AG20443 (cell line): ENCODE measurements around the gene ZNF106.

Experiments used
- DNase-seq: peaks from one replicate; pipeline ENCODE4 v3.0.0; 2012; ENCODE audit warnings: low spot score, mixed read lengths

ZNF106 gene

GRCh38 chr15:42405863-42406482 is 85.0 kb downstream of the ZNF106 start:
- no peak for DNase-seq

GRCh38 chr15:42404461-42405235 is 86.3 kb downstream of the ZNF106 start:
- DNase-seq, result no peak

GRCh38 chr15:42403389-42403788 is 87.6 kb downstream of the ZNF106 start:
- no peak for DNase-seq

- no peak for DNase-seq
Measured at GRCh38 chr15:42402455-42403205, 88.3 kb downstream of the ZNF106 start.

GRCh38 chr15:42401544-42402454 is 89.1 kb downstream of the ZNF106 start:
- DNase-seq, result peak; percentile 4

GRCh38 chr15:42395838-42396237 is 95.1 kb downstream of the ZNF106 start:
- peak; percentile 4 for DNase-seq

- DNase-seq, result peak; percentile 7
Measured at GRCh38 chr15:42394106-42394505, 96.8 kb downstream of the ZNF106 start.

GRCh38 chr15:42392309-42393024 is 98.5 kb downstream of the ZNF106 start:
- DNase-seq, result peak; percentile 16

GRCh38 chr15:42387603-42388002 is 103.3 kb downstream of the ZNF106 start:
- DNase-seq, result peak; percentile 11

GRCh38 chr15:42385980-42386700 is 104.8 kb downstream of the ZNF106 start:
- DNase-seq, result peak; percentile 9

GRCh38 chr15:42385206-42385979 is 105.5 kb downstream of the ZNF106 start:
- peak; percentile 60 for DNase-seq

GRCh38 chr15:42384597-42384996 is 106.3 kb downstream of the ZNF106 start:
- no peak for DNase-seq

GRCh38 chr15:42378011-42378410 is 112.9 kb downstream of the ZNF106 start:
- no peak for DNase-seq

- no peak for DNase-seq
Measured at GRCh38 chr15:42375941-42376340, 115.0 kb downstream of the ZNF106 start.

GRCh38 chr15:42375252-42375651 is 115.7 kb downstream of the ZNF106 start:
- DNase-seq, result no peak

GRCh38 chr15:42374810-42375209 is 116.1 kb downstream of the ZNF106 start:
- DNase-seq, result no peak

- DNase-seq, result no peak
Measured at GRCh38 chr15:42373936-42374335, 117.0 kb downstream of the ZNF106 start.

GRCh38 chr15:42373274-42373673 is 117.7 kb downstream of the ZNF106 start:
- no peak for DNase-seq

- DNase-seq, result no peak
Measured at GRCh38 chr15:42371096-42371495, 119.8 kb downstream of the ZNF106 start.

GRCh38 chr15:42368096-42368495 is 122.8 kb downstream of the ZNF106 start:
- no peak for DNase-seq
